H9 (cell line): ENCODE data around the gene URAD. TPM values are rescaled to one million over a fixed set of nuclear protein-coding genes. Genes with fewer than 3 reads are reported as not detected.
"Not testable (repeated sequence)": the region's sequence is repeated elsewhere in the genome, so short reads cannot be mapped to it uniquely, and the experiment has no call there.

Source experiments
- DNase-seq: peaks from one replicate; pipeline ENCODE4 v3.0.0-alpha.2; 2017
- H2AFZ ChIP-seq: one replicate; pipeline ENCODE4 v1.6.1; 2013; ENCODE audit warnings: mild to moderate bottlenecking, low read length, control low read depth, moderate library complexity
- H2AK5ac ChIP-seq: 2 replicates; pipeline ENCODE4 v1.6.1; 2013; ENCODE audit warnings: low read length, control low read depth, mixed read lengths; ENCODE audit not compliant: insufficient read length
- H2BK120ac ChIP-seq: one replicate; pipeline ENCODE4 v1.6.1; 2013; ENCODE audit warnings: low read depth, mild to moderate bottlenecking, low read length, control low read depth, inconsistent platforms; ENCODE audit not compliant: poor library complexity, severe bottlenecking
- H2BK12ac ChIP-seq: 2 replicates; pipeline ENCODE4 v1.6.1; 2013; ENCODE audit warnings: low read length, control low read depth, mixed read lengths, low read depth; ENCODE audit not compliant: insufficient read length
- H2BK15ac ChIP-seq: 2 replicates; pipeline ENCODE4 v1.6.1; 2013; ENCODE audit warnings: low read depth, low read length, control low read depth
- H2BK20ac ChIP-seq: one replicate; pipeline ENCODE4 v1.6.1; 2013; ENCODE audit warnings: low read depth, mild to moderate bottlenecking, low read length, control low read depth, inconsistent platforms; ENCODE audit not compliant: poor library complexity, severe bottlenecking
- H2BK5ac ChIP-seq: 2 replicates; pipeline ENCODE4 v1.6.1; 2013; ENCODE audit warnings: low read length, control low read depth, mixed read lengths; ENCODE audit not compliant: insufficient read length
- H3K14ac ChIP-seq: 2 replicates; pipeline ENCODE4 v1.6.1; 2013; ENCODE audit warnings: low read length, control low read depth; ENCODE audit not compliant: insufficient read depth
- H3K18ac ChIP-seq: 2 replicates; pipeline ENCODE4 v1.6.1; 2013; ENCODE audit warnings: low read depth, mild to moderate bottlenecking, mixed read lengths, low read length, control low read depth; ENCODE audit not compliant: insufficient read length
- H3K23ac ChIP-seq: 2 replicates; pipeline ENCODE4 v1.6.1; 2013; ENCODE audit warnings: low read length, control low read depth, mixed read lengths, low read depth; ENCODE audit not compliant: insufficient read length
- H3K23me2 ChIP-seq: 2 replicates; pipeline ENCODE4 v1.6.1; 2013; ENCODE audit warnings: low read depth, mild to moderate bottlenecking, mixed read lengths, low read length, control low read depth; ENCODE audit not compliant: insufficient read length, poor library complexity, severe bottlenecking
- H3K27ac ChIP-seq: 2 replicates; pipeline ENCODE4 v1.5.1; 2013; ENCODE audit warnings: low read length, control low read depth, mixed read lengths, low read depth; ENCODE audit not compliant: insufficient read length
- H3K27me3 ChIP-seq: 2 replicates; pipeline ENCODE4 v1.6.1; 2013; ENCODE audit warnings: low read length, control low read depth, inconsistent platforms; ENCODE audit not compliant: insufficient read depth
- H3K4ac ChIP-seq: 2 replicates; pipeline ENCODE4 v1.6.1; 2013; ENCODE audit warnings: low read depth, mild to moderate bottlenecking, control low read depth, inconsistent platforms, low read length, moderate library complexity
- H3K4me1 ChIP-seq: 2 replicates; pipeline ENCODE4 v1.6.1; 2013; ENCODE audit warnings: low read length, control low read depth, inconsistent platforms; ENCODE audit not compliant: insufficient read depth
- H3K4me2 ChIP-seq: 2 replicates; pipeline ENCODE4 v1.6.1; 2013; ENCODE audit warnings: low read length, control low read depth, mixed read lengths; ENCODE audit not compliant: insufficient read length, insufficient read depth
- H3K56ac ChIP-seq: 2 replicates; pipeline ENCODE4 v1.6.1; 2013; ENCODE audit warnings: low read depth, mild to moderate bottlenecking, mixed read lengths, low read length, control low read depth; ENCODE audit not compliant: insufficient read length
- H3K79me1 ChIP-seq: 2 replicates; pipeline ENCODE4 v1.6.1; 2013; ENCODE audit warnings: low read depth, mild to moderate bottlenecking, moderate library complexity, low read length, control low read depth, inconsistent platforms; ENCODE audit not compliant: insufficient read depth, poor library complexity, severe bottlenecking
- H3K79me2 ChIP-seq: 2 replicates; pipeline ENCODE4 v1.6.1; 2013; ENCODE audit warnings: low read length, control low read depth, inconsistent platforms; ENCODE audit not compliant: insufficient read depth
- H3K9ac ChIP-seq: 2 replicates; pipeline ENCODE4 v1.6.1; 2013; ENCODE audit warnings: low read length, control low read depth, mixed read lengths; ENCODE audit not compliant: insufficient read length; ENCODE audit errors: extremely low read depth
- H3K9me3 ChIP-seq: one replicate; pipeline ENCODE4 v1.6.1; 2013; ENCODE audit warnings: low read depth, low read length, inconsistent platforms; ENCODE audit not compliant: control insufficient read depth
- H3T11ph ChIP-seq: one replicate; pipeline ENCODE4 v1.6.1; 2013; ENCODE audit warnings: mild to moderate bottlenecking, low read length, control low read depth, inconsistent platforms
- H4K20me1 ChIP-seq: one replicate; pipeline ENCODE4 v1.6.1; 2013; ENCODE audit not compliant: control insufficient read depth, insufficient read length, insufficient read depth
- H4K5ac ChIP-seq: 2 replicates; pipeline ENCODE4 v1.6.1; 2013; ENCODE audit warnings: low read depth, mild to moderate bottlenecking, mixed read lengths, low read length, control low read depth; ENCODE audit not compliant: insufficient read length
- H4K8ac ChIP-seq: replicated peaks from 2 replicates; pipeline ENCODE4 v1.6.1; 2013; ENCODE audit warnings: low read length, control low read depth, mixed read lengths, low read depth; ENCODE audit not compliant: insufficient read length
- H4K91ac ChIP-seq: 2 replicates; pipeline ENCODE4 v1.6.1; 2013; ENCODE audit warnings: low read depth, mild to moderate bottlenecking, moderate library complexity, mixed read lengths, low read length, control low read depth; ENCODE audit not compliant: insufficient read length
- H3K27ac Mint-ChIP-seq, 3 experiments: 2 replicates in 2 of 3; 3 replicates in 1 of 3; pipeline ENCODE4 v1.8.0; 2020 to 2021; ENCODE audit warnings: mixed read lengths in 3 of 3, mild to moderate bottlenecking in 1 of 3, moderate library complexity in 1 of 3
- H3K27me3 Mint-ChIP-seq: 2 replicates; pipeline ENCODE4 v1.8.0; 2021; ENCODE audit warnings: low read depth, mild to moderate bottlenecking, moderate library complexity, mixed read lengths
- H3K36me3 Mint-ChIP-seq, 3 experiments: 2 replicates in 2 of 3; 3 replicates in 1 of 3; pipeline ENCODE4 v1.8.0; 2020 to 2021; ENCODE audit warnings: low read depth in 3 of 3, mixed read lengths in 3 of 3; ENCODE audit not compliant: insufficient read depth in 1 of 3
- H3K4me1 Mint-ChIP-seq, 2 experiments: 2 replicates each; pipeline ENCODE4 v1.8.0; 2020; ENCODE audit warnings: mixed read lengths in 2 of 2
- H3K4me3 Mint-ChIP-seq, 2 experiments: 2 replicates in 1 of 2; 3 replicates in 1 of 2; pipeline ENCODE4 v1.8.0; 2020 to 2021; ENCODE audit warnings: mild to moderate bottlenecking in 2 of 2, mixed read lengths in 2 of 2, moderate library complexity in 1 of 2
- H3K9me3 Mint-ChIP-seq, 2 experiments: 2 replicates in 1 of 2; 3 replicates in 1 of 2; pipeline ENCODE4 v1.8.0; 2020; ENCODE audit warnings: mild to moderate bottlenecking in 2 of 2, mixed read lengths in 2 of 2, moderate library complexity in 1 of 2
- CTCF ChIP-seq: fragments of 200-600 bp; sonication (generic); conservative IDR thresholded peaks from 3 replicates; pipeline ENCODE4 v1.8.0; 2021; ENCODE audit warnings: antibody characterized with exemption, mild to moderate bottlenecking
- WGBS: extraction: QIAGEN DNeasy Blood & Tissue Kit; methylation state at CpG from one replicate; pipeline ENCODE4 v1.1.7; 2013; ENCODE audit warnings: missing lambda C conversion rate, low lambda C conversion rate, mixed read lengths; ENCODE audit not compliant: insufficient read length; ENCODE audit errors: extremely low coverage; 5-methylcytosine and 5-hydroxymethylcytosine counted together
- total RNA-seq: library from RNA; stranded (reverse); gene quantifications from 2 replicates; pipeline ENCODE4 v1.2.1, GENCODE V29; 2021

URAD gene
- total RNA-seq, 1 experiment from 2014 or later, result not detected

GRCh38 chr13:27964741-27965323, 23.7 kb downstream of the URAD start:
- no CpG with 5 or more reads among the region's 15 CpGs for WGBS
- no peak overlapping the region for H3K56ac ChIP-seq
- H3K27ac ChIP-seq, result no peak overlapping the region
- H4K20me1 ChIP-seq, result peaks cover 4% of the 10 kb centered on the region
- no peak overlapping the region for H2BK15ac ChIP-seq
- Mint-ChIP-seq H3K36me3 (no peaks in the 10 kb centered on the region), H3K27me3 (peaks cover 100% of the 10 kb centered on the region), H3K9me3 (peaks cover 2 to 18% of the 10 kb centered on the region in 2 experiments), H3K27ac (no peak overlapping the region), H3K4me1 (peaks cover 33 to 52% of the 10 kb centered on the region in 2 experiments), H3K4me3 (no peak overlapping the region)
- H3T11ph ChIP-seq, result no peak overlapping the region
- H4K8ac ChIP-seq, result no peak overlapping the region
- no peaks in the 10 kb centered on the region for H3K79me2 ChIP-seq
- peaks cover 93% of the 10 kb centered on the region for H3K27me3 ChIP-seq
- no peaks in the 10 kb centered on the region for H3K9me3 ChIP-seq
- H2AK5ac ChIP-seq, result no peak overlapping the region
- no peak overlapping the region for H2BK120ac ChIP-seq
- H3K14ac ChIP-seq, result no peak overlapping the region
- H2AFZ ChIP-seq, result no peak overlapping the region
- no peak overlapping the region for H3K4me2 ChIP-seq
- H3K23ac ChIP-seq, result no peak overlapping the region
- H2BK12ac ChIP-seq, result no peak overlapping the region
- peaks cover 5% of the 10 kb centered on the region; the same call in 1 of the 2 replicates for H3K4me1 ChIP-seq
- H4K5ac ChIP-seq, result no peak overlapping the region
- H3K9ac ChIP-seq, result no peak overlapping the region
- TF ChIP-seq CTCF, result no peak
- no peak overlapping the region for H4K91ac ChIP-seq
- no peak for DNase-seq
- H3K79me1 ChIP-seq, result no peaks in the 10 kb centered on the region
- H2BK20ac ChIP-seq, result no peak overlapping the region
- no peaks in the 10 kb centered on the region for H3K23me2 ChIP-seq
- H2BK5ac ChIP-seq, result no peak overlapping the region
- H3K4ac ChIP-seq, result no peak overlapping the region
- no peak overlapping the region for H3K18ac ChIP-seq

- H3T11ph ChIP-seq, H2AK5ac ChIP-seq, H2BK12ac ChIP-seq, H3K56ac ChIP-seq, H3K79me1 ChIP-seq, H3K27ac ChIP-seq, H2AFZ ChIP-seq, H4K20me1 ChIP-seq, H3K4ac ChIP-seq, H2BK5ac ChIP-seq, H3K79me2 ChIP-seq, H4K91ac ChIP-seq, H2BK20ac ChIP-seq, H4K5ac ChIP-seq, H3K36me3 Mint-ChIP-seq, H3K9ac ChIP-seq, H3K23ac ChIP-seq, H3K23me2 ChIP-seq, H3K9me3 ChIP-seq, H2BK120ac ChIP-seq, H2BK15ac ChIP-seq, DNase-seq, H3K18ac ChIP-seq, H3K27ac Mint-ChIP-seq, H3K4me1 ChIP-seq, H3K14ac ChIP-seq, H3K4me2 ChIP-seq, H4K8ac ChIP-seq: not testable (repeated sequence)
- peaks cover 100% of the 10 kb centered on the region for H3K27me3 Mint-ChIP-seq
- 0 out of 5 replicates have a peak overlapping the region, but pooled peaks of 1 of the 2 experiments have one; percentile 12 for H3K4me3 Mint-ChIP-seq
- peaks cover 27 to 47% of the 10 kb centered on the region in 2 experiments for H3K4me1 Mint-ChIP-seq
- WGBS, result no CpG with 5 or more reads among the region's 13 CpGs
- H3K9me3 Mint-ChIP-seq, result peaks cover 2 to 21% of the 10 kb centered on the region in 2 experiments
- H3K27me3 ChIP-seq, result peaks cover 93% of the 10 kb centered on the region
Measured at GRCh38 chr13:27964206-27964605, 24.3 kb downstream of the URAD start.
